Esophagus muscularis mucosa (tissue), 4 donors: ENCODE data around the gene SLAMF7. TPM values are rescaled to one million over a fixed set of nuclear protein-coding genes. Genes with fewer than 3 reads are reported as not detected.
"Not testable (repeated sequence)": the region's sequence is repeated elsewhere in the genome, so short reads cannot be mapped to it uniquely, and the experiment has no call there.

Experiments
- DNase-seq: peaks from one replicate; pipeline ENCODE4 v3.0.0-alpha.2; 2017; ENCODE audit errors: extremely low spot score
- H3K27ac ChIP-seq, 4 donors: fragments of 200-600 bp; sonication (generic); replicated peaks in 1 of 4; 1 replicate in 3 of 4; 2 replicates in 1 of 4; pipeline ENCODE4 v1.5.1; 2016 to 2019; ENCODE audit warnings: mild to moderate bottlenecking in 1 of 4
- H3K27me3 ChIP-seq, 4 donors: fragments of 200-600 bp; sonication (generic); one replicate each; pipeline versions ENCODE4 v1.5.1 to v1.6.0; 2016 to 2019
- H3K36me3 ChIP-seq, 4 donors: fragments of 200-600 bp; sonication (generic); one replicate each; pipeline ENCODE4 v1.5.1; 2016 to 2019
- H3K4me1 ChIP-seq, 4 donors: fragments of 200-600 bp; sonication (generic); one replicate each; pipeline ENCODE4 v1.5.1; 2016 to 2019
- H3K4me3 ChIP-seq, 4 donors: fragments of 200-600 bp; sonication (generic); 1 replicate in 2 of 4; 2 replicates in 2 of 4; pipeline ENCODE4 v1.5.1; 2016 to 2019; ENCODE audit warnings: mild to moderate bottlenecking in 4 of 4, moderate library complexity in 1 of 4
- H3K9me3 ChIP-seq, 4 donors: fragments of 200-600 bp; sonication (generic); 1 replicate in 3 of 4; 2 replicates in 1 of 4; pipeline ENCODE4 v1.5.1; 2016 to 2019
- CTCF ChIP-seq, 3 experiments: fragments of 200-600 bp in 2 of 3; fragments of 450-650 bp in 1 of 3; sonication (generic) in 2 of 3; IDR thresholded peaks; one replicate each; pipeline ENCODE4 v1.5.1; 2017 to 2019; ENCODE audit warnings: antibody characterized with exemption in 3 of 3, mild to moderate bottlenecking in 2 of 3, moderate library complexity in 1 of 3
- EP300 ChIP-seq: sonication (generic); formaldehyde crosslinking; IDR thresholded peaks from one replicate; pipeline ENCODE4 v1.6.1; 2017; ENCODE audit warnings: antibody characterized with exemption
- POLR2A ChIP-seq: fragments of 450-650 bp; IDR thresholded peaks from one replicate; pipeline ENCODE4 v1.6.1; 2017; ENCODE audit warnings: antibody characterized with exemption, moderate library complexity, mild to moderate bottlenecking, low read depth
- POLR2AphosphoS5 ChIP-seq, 2 donors: sonication (generic); formaldehyde crosslinking; IDR thresholded peaks; one replicate each; pipeline ENCODE4 v1.6.1; 2017; ENCODE audit warnings: antibody characterized with exemption in 2 of 2
- WGBS: methylation state at CpG from one replicate; pipeline ENCODE4 v1.1.5; 2018; 5-methylcytosine and 5-hydroxymethylcytosine counted together
- intact Hi-C: fragments of 100-400 bp; cut with DNase I; formaldehyde crosslinking; loops from one replicate; pipeline ENCODE4 v1.15.1; 2023
- total RNA-seq, 4 donors: library from RNA; depleted of rRNA; stranded (reverse); fragments of >200 nt; gene quantifications; one replicate each; pipeline versions ENCODE4 v1.1.0 to v1.2.1, GENCODE V29; 2016

SLAMF7 gene
- total RNA-seq, 4 donors from 2014 or later = 0.06 to 1.3 (median 0.47) TPM

- intact Hi-C loops = no loop called here
- Histone ChIP-seq H3K4me1 (no peaks in the 10 kb centered on the region), H3K27me3 (peaks cover 0 to 6% (median 0%) of the 10 kb centered on the region in 4 donors), H3K36me3 (no peaks in the 10 kb centered on the region), H3K4me3 (no peak overlapping the region), H3K27ac (no peak overlapping the region), H3K9me3 (no peaks in the 10 kb centered on the region)
- DNase-seq = no peak
- TF ChIP-seq EP300 (no peak), POLR2A (no peak)
- WGBS = 21% methylated on average over 1 of the region's 1 CpG
Measured at GRCh38 chr1:160713161-160713560, 25.9 kb upstream of the SLAMF7 start.

GRCh38 chr1:160714034-160714648 lies 24.9 kb upstream of the SLAMF7 start:
- 64% methylated on average over 3 of the region's 5 CpGs for WGBS
- H3K4me1 ChIP-seq = not testable (repeated sequence)

GRCh38 chr1:160716013-160716412 lies 23.0 kb upstream of the SLAMF7 start:
- TF ChIP-seq EP300 = no peak
- no peak for TF ChIP-seq POLR2AphosphoS5 (IDR thresholded peaks at IDR 0.05)
- no peak for TF ChIP-seq POLR2A
- TF ChIP-seq CTCF (IDR thresholded peaks at IDR 0.05) = no peak
- Histone ChIP-seq H3K36me3 (no peaks in the 10 kb centered on the region), H3K27me3 (peaks cover 0 to 6% (median 0%) of the 10 kb centered on the region in 4 donors), H3K4me3 (no peak overlapping the region), H3K9me3 (no peaks in the 10 kb centered on the region), H3K27ac (no peak overlapping the region), H3K4me1 (no peaks in the 10 kb centered on the region)
- no peak for DNase-seq
- intact Hi-C loops = no loop called here
- 83% methylated on average over 1 of the region's 1 CpG for WGBS

More at GRCh38 chr1:160714034-160714648, 24.9 kb upstream of the SLAMF7 start:
- H3K9me3 ChIP-seq, H3K27me3 ChIP-seq, intact Hi-C loops, H3K36me3 ChIP-seq, H3K27ac ChIP-seq, DNase-seq, H3K4me3 ChIP-seq: not testable (repeated sequence)

- Histone ChIP-seq H3K27me3 (peaks cover 0 to 6% (median 0%) of the 10 kb centered on the region in 4 donors), H3K9me3 (no peaks in the 10 kb centered on the region), H3K36me3 (no peaks in the 10 kb centered on the region), H3K4me3 (no peak overlapping the region), H3K27ac (no peak overlapping the region), H3K4me1 (no peaks in the 10 kb centered on the region)
- DNase-seq = no peak
- intact Hi-C loops = no loop called here
- TF ChIP-seq POLR2AphosphoS5 (IDR thresholded peaks at IDR 0.05) = no peak
- no peak for TF ChIP-seq POLR2A
- TF ChIP-seq CTCF (IDR thresholded peaks at IDR 0.05) = no peak
- TF ChIP-seq EP300 = no peak
- 77% methylated on average over 5 of the region's 5 CpGs for WGBS
Measured at GRCh38 chr1:160717306-160717705, 21.7 kb upstream of the SLAMF7 start.

- WGBS = 67% methylated on average over 4 of the region's 4 CpGs
- no peak overlapping the region for H3K27ac ChIP-seq
- peaks cover 0 to 6% (median 0%) of the 10 kb centered on the region in 4 donors for H3K27me3 ChIP-seq
- H3K4me1 ChIP-seq = no peaks in the 10 kb centered on the region
- no peaks in the 10 kb centered on the region for H3K36me3 ChIP-seq
- intact Hi-C loops = no loop called here
- H3K9me3 ChIP-seq = no peaks in the 10 kb centered on the region
- no peak overlapping the region for H3K4me3 ChIP-seq
- TF ChIP-seq CTCF (IDR thresholded peaks at IDR 0.05) = no peak
- TF ChIP-seq POLR2AphosphoS5 (IDR thresholded peaks at IDR 0.05) = no peak
- no peak for TF ChIP-seq EP300
- TF ChIP-seq POLR2A = no peak
- DNase-seq = no peak
Measured at GRCh38 chr1:160718210-160718609, 20.8 kb upstream of the SLAMF7 start.
